Activated CD4-positive, alpha-beta T cell treated with anti-CD3 and anti-CD28 coated beads for 4 hours (primary cell): ENCODE data around the gene RCAN1.
A peak's percentile ranks its signal among the peaks of the same experiment; 100 is the strongest.

Experiments used
- DNase-seq, 2 donors: peaks; one replicate each; pipeline ENCODE4 v3.0.0-alpha.2; 2020

Gene RCAN1

GRCh38 chr21:34536311-34536710 is 78.6 kb downstream of the RCAN1 start:
- no peak for DNase-seq

- no peak for DNase-seq
Observed at GRCh38 chr21:34535886-34536285, 79.0 kb downstream of the RCAN1 start.

DNA sequence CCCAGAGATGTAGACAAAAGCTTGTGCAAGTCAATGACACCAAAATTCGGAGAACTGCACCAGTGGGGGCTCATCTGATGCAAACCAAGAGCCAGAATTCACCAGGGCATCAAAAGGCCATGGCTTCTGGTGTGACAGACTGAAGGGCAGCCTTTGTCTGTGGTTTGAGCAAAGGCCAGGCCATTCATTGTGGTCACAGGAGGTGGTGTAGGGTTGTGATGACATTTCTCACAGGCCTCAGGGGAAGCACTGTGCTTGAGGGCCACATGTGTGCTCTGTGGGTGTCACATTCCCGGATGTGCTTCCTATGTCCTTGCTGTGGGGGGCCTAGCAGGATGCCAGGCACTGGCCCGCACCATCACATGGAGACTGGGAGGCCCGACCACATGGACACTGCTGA is 80.4 kb downstream of the RCAN1 start:
- DNase-seq = no peak

- no peak for DNase-seq
Observed at GRCh38 chr21:34533938-34534337, 81.0 kb downstream of the RCAN1 start.

- no peak for DNase-seq
Observed at GRCh38 chr21:34531399-34531798, 83.5 kb downstream of the RCAN1 start.

DNA sequence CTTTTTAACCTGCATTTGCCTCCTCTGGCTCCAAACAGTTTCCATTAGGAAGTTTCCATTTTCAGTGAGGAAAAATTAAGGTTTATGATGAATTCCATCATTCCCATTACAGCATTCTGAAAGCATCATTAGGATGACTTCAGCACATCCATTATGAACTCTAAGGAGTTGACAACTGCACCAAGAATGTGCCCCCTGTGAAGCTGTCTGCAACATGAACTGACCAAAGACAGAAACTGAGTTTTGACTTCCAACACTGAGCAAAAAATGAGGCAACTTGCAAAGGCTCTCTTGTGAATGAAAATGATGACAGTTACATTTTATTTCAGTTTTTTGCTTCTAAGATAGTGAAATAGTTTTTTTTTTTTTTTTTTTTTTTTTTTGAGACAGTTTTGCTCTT is 84.7 kb downstream of the RCAN1 start:
- DNase-seq = no peak

DNA sequence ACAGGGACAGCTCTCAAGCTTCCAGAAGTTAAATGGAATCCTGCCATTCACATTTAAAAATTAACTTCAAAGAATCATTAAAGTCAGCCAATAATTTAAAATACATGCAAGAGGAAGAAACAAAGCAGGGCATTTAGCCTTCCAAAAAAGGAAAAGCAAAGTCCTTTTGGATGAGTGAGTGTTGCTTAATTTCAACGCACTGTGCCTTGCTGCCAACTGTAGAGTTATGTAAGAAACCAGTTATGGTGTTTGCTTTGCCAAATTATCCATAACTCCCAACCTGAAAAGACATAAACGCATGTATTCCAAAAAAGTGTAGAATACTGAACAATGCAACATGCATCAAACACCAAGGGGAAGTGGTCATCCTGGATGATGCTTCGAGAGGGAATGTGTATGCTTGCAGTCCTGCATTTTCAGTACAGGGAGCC is 86.8 kb downstream of the RCAN1 start:
- DNase-seq = no peak

GRCh38 chr21:34526618-34527290 is 88.2 kb downstream of the RCAN1 start:
- peak; percentile 29 to 51 for DNase-seq

DNA sequence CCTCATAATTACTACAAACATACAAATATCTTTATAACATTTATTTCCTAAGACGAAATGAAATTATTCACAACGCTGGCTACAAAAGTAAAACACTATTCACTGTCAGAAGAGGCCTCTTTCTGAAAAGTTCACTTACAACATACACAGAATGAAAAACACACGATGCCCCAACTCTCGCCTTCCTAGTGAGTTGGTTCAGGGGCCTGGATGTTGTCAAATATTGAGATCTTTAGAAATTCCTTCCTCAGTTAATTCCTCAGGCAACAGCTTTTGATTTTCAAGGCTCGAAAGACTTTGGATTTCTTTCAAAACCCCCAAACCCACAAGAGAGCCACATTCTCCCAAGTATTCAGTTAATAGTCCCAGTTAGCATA is 88.7 kb downstream of the RCAN1 start:
- DNase-seq = no peak

GRCh38 chr21:34524646-34525601 is 90.0 kb downstream of the RCAN1 start:
- no peak for DNase-seq

GRCh38 chr21:34523019-34523555 is 91.8 kb downstream of the RCAN1 start:
- DNase-seq = no peak

DNA sequence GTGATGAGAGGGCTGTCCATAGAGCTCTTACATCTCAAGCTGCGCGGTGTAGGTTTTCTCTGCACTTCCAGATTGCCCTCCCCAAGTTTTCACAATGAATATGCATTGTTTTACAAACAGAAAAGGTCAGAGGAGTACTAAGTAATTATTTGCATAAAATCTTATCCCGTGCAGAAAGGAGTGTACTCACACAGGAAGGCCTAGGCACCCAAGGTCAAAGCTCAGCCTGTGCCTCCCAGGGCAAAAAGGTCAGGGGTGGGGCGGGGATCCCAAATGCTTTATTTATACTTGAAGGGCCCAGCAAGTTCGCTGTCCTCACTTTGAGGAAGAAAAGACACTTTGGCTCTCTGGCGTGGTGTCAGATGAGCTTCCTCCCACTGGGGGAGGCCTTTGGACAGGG is 92.6 kb downstream of the RCAN1 start:
- no peak for DNase-seq

GRCh38 chr21:34521561-34521960 is 93.4 kb downstream of the RCAN1 start:
- no peak for DNase-seq

GRCh38 chr21:34520764-34521508 is 94.0 kb downstream of the RCAN1 start:
- DNase-seq = no peak

- no peak for DNase-seq
Observed at GRCh38 chr21:34520281-34520680, 94.6 kb downstream of the RCAN1 start.

- no peak for DNase-seq
Observed at GRCh38 chr21:34519694-34520093, 95.2 kb downstream of the RCAN1 start.

DNA sequence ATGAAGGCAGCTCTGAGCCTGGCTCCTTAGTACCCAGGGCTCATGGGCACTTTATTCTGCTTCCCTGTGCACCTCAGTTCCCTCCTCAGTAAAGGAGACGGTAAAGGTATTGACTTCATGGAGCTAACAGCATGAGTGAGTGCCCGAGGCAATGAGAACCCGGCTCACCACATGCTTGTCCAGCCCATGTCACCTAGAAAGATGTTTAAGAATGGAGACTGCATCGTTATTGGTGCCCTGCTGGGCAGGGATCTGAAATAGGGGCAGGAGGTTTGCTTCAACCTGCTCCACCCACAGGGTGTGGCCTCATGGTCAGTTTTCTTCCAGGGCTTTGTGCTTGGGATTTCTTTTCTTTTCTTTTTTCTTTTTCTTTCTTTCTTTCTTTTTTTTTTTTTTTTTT is 95.9 kb downstream of the RCAN1 start:
- DNase-seq = no peak

DNA sequence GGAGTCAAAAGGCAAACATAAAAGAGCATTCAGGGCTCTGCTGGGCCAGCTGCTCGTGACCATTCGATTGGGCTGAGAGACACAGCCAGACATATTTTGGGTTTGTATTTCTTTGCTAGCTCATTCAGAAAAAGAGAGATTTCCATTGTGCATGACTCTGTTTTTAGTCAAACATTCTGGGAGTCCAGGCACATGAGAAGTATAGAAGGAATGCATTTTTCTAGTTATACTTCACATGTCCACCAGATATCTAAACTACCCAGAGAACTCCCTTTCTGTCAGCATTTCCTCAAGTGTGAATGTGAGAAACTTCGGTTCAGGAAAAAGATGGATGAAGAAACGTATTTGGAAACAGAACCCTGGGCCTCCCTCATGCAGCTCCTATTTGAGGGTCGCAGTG is 96.6 kb downstream of the RCAN1 start:
- DNase-seq = no peak

DNA sequence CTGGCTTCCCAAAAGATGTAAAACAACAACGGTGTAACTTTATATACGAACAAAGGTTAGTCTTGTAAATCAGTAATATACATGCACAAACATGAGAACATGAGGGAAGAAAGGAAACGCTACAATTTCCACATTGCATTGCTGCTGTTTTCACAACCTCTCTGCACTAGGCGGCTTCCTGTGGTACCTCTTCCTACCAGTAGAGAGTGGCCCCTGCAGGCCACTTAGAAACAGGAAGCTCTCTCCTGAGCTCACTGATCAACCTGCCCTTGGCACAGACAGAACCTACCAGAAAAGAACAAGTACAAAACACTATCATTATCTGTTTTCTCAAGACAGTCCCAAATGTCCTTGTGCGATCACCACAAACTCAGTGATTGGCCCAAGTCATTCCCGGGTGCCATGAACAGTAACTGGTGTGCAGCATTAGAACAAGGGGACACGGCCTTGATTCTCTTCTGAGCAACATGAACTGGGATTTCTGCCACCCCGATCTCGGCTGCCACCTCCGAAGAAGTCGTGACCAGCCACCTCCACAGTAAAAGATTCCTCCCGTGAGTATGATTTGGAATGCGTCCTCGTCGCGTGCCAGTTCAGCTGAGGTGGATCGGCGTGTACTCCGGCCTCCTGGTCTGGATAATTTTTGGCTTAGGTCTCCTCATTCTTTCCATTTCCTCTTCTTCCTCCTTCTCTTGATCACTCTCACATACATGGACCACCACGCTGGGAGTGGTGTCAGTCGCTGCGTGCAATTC is 97.2 kb downstream of the RCAN1 start:
- DNase-seq = no peak

GRCh38 chr21:34517039-34517438 is 97.9 kb downstream of the RCAN1 start:
- no peak for DNase-seq

DNA sequence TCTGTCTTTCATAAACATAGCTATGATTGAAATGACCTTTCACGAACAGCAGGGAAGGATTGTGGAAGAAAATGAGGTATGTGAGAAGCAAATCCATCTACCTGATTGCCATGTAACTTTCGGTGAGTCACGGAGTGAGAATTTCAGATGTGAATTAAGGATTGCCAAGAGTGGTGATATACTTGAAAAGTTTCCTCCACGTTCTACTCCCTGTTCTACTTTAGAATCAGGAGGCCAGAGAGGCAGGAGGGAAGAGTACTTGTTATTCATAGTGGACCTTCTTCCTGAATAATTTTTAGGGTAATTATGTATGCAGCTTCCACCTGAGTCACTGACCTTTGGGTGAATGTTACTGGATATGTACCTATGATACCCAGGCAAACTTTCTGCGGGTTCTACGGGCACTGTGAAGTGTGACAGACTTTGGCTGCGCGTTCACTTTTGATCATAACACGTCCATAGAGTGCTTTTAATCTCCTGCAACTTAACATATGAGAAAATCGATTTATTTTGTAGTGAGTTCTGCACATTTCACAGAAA is 100.3 kb downstream of the RCAN1 start:
- DNase-seq = no peak

DNA sequence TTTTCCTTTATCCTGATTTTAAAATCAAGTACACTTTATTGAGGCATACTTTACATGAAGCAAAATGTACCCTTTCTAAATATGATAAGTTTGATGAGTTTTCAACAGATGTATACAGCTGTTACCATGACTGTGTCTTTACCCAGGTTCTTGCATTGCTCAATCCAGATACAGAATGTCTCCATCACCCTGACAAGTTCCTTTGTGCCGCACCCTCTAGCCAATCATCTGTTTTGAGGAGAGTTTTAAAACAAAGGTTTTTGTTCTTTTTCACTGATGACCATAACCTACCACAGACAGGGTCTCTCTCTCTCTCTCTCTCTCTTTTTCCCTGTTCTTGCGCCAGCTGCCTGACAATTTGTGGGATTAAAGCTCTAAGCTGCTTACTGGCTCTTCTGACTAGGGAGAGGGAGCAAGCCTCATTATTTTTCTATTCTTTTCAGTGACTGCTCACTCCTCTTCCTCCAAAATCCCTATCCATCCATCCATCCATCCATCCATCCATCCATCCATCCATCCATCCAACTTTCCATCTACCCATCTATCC is 101.7 kb downstream of the RCAN1 start:
- DNase-seq = no peak
